ENCODE measurements around the gene IGLL5. TPM values are rescaled to one million over a fixed set of nuclear protein-coding genes. Genes with fewer than 3 reads are reported as not detected.

IGLL5 gene
- total RNA-seq, 6 donors from 2014 or later, result 4.3 to 58.5 (median 21.5) TPM

GRCh38 chr22:22849640-22850610 is 37.7 kb upstream of the IGLL5 start:
- WGBS, 2 donors, result 76% methylated on average over 5 of the region's 5 CpGs; no CpG with 5 or more reads in 1 of the 2 donors

GRCh38 chr22:22851969-22852368 is 35.6 kb upstream of the IGLL5 start:
- no peaks in the 10 kb centered on the region for H3K9me3 ChIP-seq
- DNase-seq, result no peak
- WGBS, 2 donors, result 92 to 94% methylated on average over 5 of the region's 5 CpGs
- H3K4me3 ChIP-seq, result no peak overlapping the region
- no peak for TF ChIP-seq POLR2AphosphoS5 (IDR thresholded peaks at IDR 0.05)
- TF ChIP-seq CTCF (IDR thresholded peaks at IDR 0.05), result no peak
- TF ChIP-seq EP300 (IDR thresholded peaks at IDR 0.05), result no peak
- no peak for TF ChIP-seq POLR2A (IDR thresholded peaks at IDR 0.05)
- no peaks in the 10 kb centered on the region for H3K4me1 ChIP-seq
- no peak overlapping the region for H3K27ac ChIP-seq
- no peak for ATAC-seq (ENCODE audit: low FRiP score in 2 of 2)
- H3K27me3 ChIP-seq, result no peaks in the 10 kb centered on the region
- no peaks in the 10 kb centered on the region for H3K36me3 ChIP-seq

More at GRCh38 chr22:22849640-22850610, 37.7 kb upstream of the IGLL5 start:
- DNase-seq (peak in 1 of 2 donors; percentile 25), ATAC-seq (ENCODE audit: low FRiP score in 2 of 2) (no peak)
- no peaks in the 10 kb centered on the region for H3K4me1 ChIP-seq
- no peaks in the 10 kb centered on the region for H3K36me3 ChIP-seq
- no peak overlapping the region for H3K4me3 ChIP-seq
- TF ChIP-seq CTCF (IDR thresholded peaks at IDR 0.05), result no peak
- TF ChIP-seq EP300 (IDR thresholded peaks at IDR 0.05), result no peak
- no peak for TF ChIP-seq POLR2A (IDR thresholded peaks at IDR 0.05)
- no peak for TF ChIP-seq POLR2AphosphoS5 (IDR thresholded peaks at IDR 0.05)
- H3K27ac ChIP-seq, result no peak overlapping the region
- H3K9me3 ChIP-seq, result no peaks in the 10 kb centered on the region
- H3K27me3 ChIP-seq, result no peaks in the 10 kb centered on the region

- H3K4me3 ChIP-seq, result no peak overlapping the region
- WGBS, 2 donors, result 73% methylated on average over 2 of the region's 2 CpGs; no CpG with 5 or more reads in 1 of the 2 donors
- DNase-seq (no peak), ATAC-seq (ENCODE audit: low FRiP score in 2 of 2) (no peak)
- no peaks in the 10 kb centered on the region for H3K4me1 ChIP-seq
- no peak for TF ChIP-seq EP300 (IDR thresholded peaks at IDR 0.05)
- no peak for TF ChIP-seq POLR2A (IDR thresholded peaks at IDR 0.05)
- no peak for TF ChIP-seq CTCF (IDR thresholded peaks at IDR 0.05)
- no peak for TF ChIP-seq POLR2AphosphoS5 (IDR thresholded peaks at IDR 0.05)
- no peak overlapping the region for H3K27ac ChIP-seq
- no peaks in the 10 kb centered on the region for H3K9me3 ChIP-seq
- H3K27me3 ChIP-seq, result no peaks in the 10 kb centered on the region
- no peaks in the 10 kb centered on the region for H3K36me3 ChIP-seq
These were observed 33.9 kb upstream of the IGLL5 start for GRCh38 chr22:22853713-22854112.

GRCh38 chr22:22854466-22854865 is 33.1 kb upstream of the IGLL5 start:
- Histone ChIP-seq H3K27ac (no peak overlapping the region), H3K4me1 (no peaks in the 10 kb centered on the region), H3K9me3 (no peaks in the 10 kb centered on the region), H3K27me3 (no peaks in the 10 kb centered on the region), H3K4me3 (no peak overlapping the region), H3K36me3 (no peaks in the 10 kb centered on the region)
- DNase-seq (no peak), ATAC-seq (ENCODE audit: low FRiP score in 2 of 2) (no peak)
- WGBS, 2 donors, result 63 to 73% methylated on average over 8 of the region's 8 CpGs
- TF ChIP-seq CTCF (IDR thresholded peaks at IDR 0.05) (no peak), EP300 (IDR thresholded peaks at IDR 0.05) (no peak), POLR2A (IDR thresholded peaks at IDR 0.05) (no peak), POLR2AphosphoS5 (IDR thresholded peaks at IDR 0.05) (no peak)
